Spleen (tissue), 11 donors: ENCODE measurements around the gene OPHN1. TPM values are rescaled to one million over a fixed set of nuclear protein-coding genes. Genes with fewer than 3 reads are reported as not detected.

Experiments
- DNase-seq: peaks from one replicate; pipeline ENCODE4 v3.0.0-alpha.2; 2020
- H3K27ac ChIP-seq, 8 donors: fragments of 200-600 bp; sonication (generic) in 7 of 8; 1 replicate in 4 of 8; 2 replicates in 4 of 8; pipeline versions ENCODE4 v1.5.0 to v1.8.0; 2016 to 2021; ENCODE audit warnings: inconsistent platforms in 4 of 8, mild to moderate bottlenecking in 4 of 8, moderate library complexity in 1 of 8
- H3K27me3 ChIP-seq, 7 donors: fragments of 200-600 bp; sonication (generic) in 6 of 7; replicated peaks in 1 of 7; 1 replicate in 4 of 7; 2 replicates in 3 of 7; pipeline versions ENCODE4 v1.5.0 to v1.8.0; 2016 to 2021; ENCODE audit warnings: inconsistent platforms in 3 of 7, mild to moderate bottlenecking in 1 of 7
- H3K36me3 ChIP-seq, 6 donors: fragments of 200-600 bp; sonication (generic) in 5 of 6; 1 replicate in 4 of 6; 2 replicates in 2 of 6; pipeline versions ENCODE4 v1.5.0 to v1.8.0; 2016 to 2021; ENCODE audit warnings: inconsistent platforms in 2 of 6
- H3K4me1 ChIP-seq, 6 donors: fragments of 200-600 bp; sonication (generic) in 5 of 6; 1 replicate in 3 of 6; 2 replicates in 3 of 6; pipeline versions ENCODE4 v1.5.0 to v1.8.0; 2016 to 2021; ENCODE audit warnings: inconsistent platforms in 3 of 6
- H3K4me3 ChIP-seq, 8 donors: fragments of 200-600 bp; sonication (generic) in 7 of 8; 1 replicate in 4 of 8; 2 replicates in 4 of 8; pipeline versions ENCODE4 v1.5.0 to v1.8.0; 2016 to 2021; ENCODE audit warnings: inconsistent platforms in 4 of 8, mild to moderate bottlenecking in 4 of 8, moderate library complexity in 2 of 8
- H3K9me3 ChIP-seq, 8 donors: fragments of 200-600 bp; sonication (generic) in 7 of 8; 1 replicate in 4 of 8; 2 replicates in 4 of 8; pipeline versions ENCODE4 v1.5.0 to v1.8.0; 2016 to 2021; ENCODE audit warnings: inconsistent platforms in 4 of 8
- CTCF ChIP-seq, 11 experiments: fragments of 200-600 bp in 7 of 11; fragments of 450-650 bp in 4 of 11; sonication (generic) in 4 of 11; IDR thresholded peaks in 8 of 11; conservative IDR thresholded peaks in 3 of 11; 1 replicate in 7 of 11; 2 replicates in 4 of 11; pipeline versions ENCODE4 v1.4.0 to v1.8.0; 2016 to 2021; ENCODE audit warnings: antibody characterized with exemption in 11 of 11, inconsistent platforms in 4 of 11, mild to moderate bottlenecking in 1 of 11
- POLR2A ChIP-seq, 3 donors: fragments of 450-650 bp; IDR thresholded peaks; one replicate each; pipeline ENCODE4 v1.5.1; 2017; ENCODE audit warnings: antibody characterized with exemption in 3 of 3, mild to moderate bottlenecking in 1 of 3
- POLR2AphosphoS5 ChIP-seq, 3 donors: sonication (generic); formaldehyde crosslinking; IDR thresholded peaks; one replicate each; pipeline ENCODE4 v1.5.1; 2017; ENCODE audit warnings: antibody characterized with exemption in 3 of 3
- WGBS, 5 donors: extraction: QIAGEN DNeasy Blood & Tissue Kit in 3 of 5; methylation state at CpG; one replicate each; pipeline versions ENCODE4 v1.1.5 to v1.1.7; 2013 to 2018; 5-methylcytosine and 5-hydroxymethylcytosine counted together
- intact Hi-C: fragments of 100-400 bp; cut with DNase I; formaldehyde crosslinking; loops from one replicate; pipeline ENCODE4 v1.15.0; 2023; ENCODE audit warnings: low total_unique reads
- polyA plus RNA-seq, 3 donors: library from polyadenylated mRNA; stranded (reverse); fragments of 200-250 nt; gene quantifications; one replicate each; pipeline ENCODE4 v1.2.1, GENCODE V29; 2013
- total RNA-seq, 7 donors: library from RNA; depleted of rRNA in 3 of 7; stranded (reverse); fragments of >200 nt in 3 of 7; fragmentation: NEBNext Ultra II Directional in 4 of 7; extraction: Animal tissue kit (Norgen Biotek cat#: 25700) in 4 of 7; gene quantifications; one replicate each; pipeline versions ENCODE4 v1.1.0 to v1.2.1, GENCODE V29; 2016 to 2021
- donor health status: healthy with polysubstance abuse.
- donor health status: DM: no; HTN: no; CAD: no; lungs with moderate emphysema.
- donor health status: DM: no; HTN: no; CAD: no.
- donor health status: Bipolar disorder and iron deficiency.
- donor health status: healthy.
- donor health status: DM: no; HTN: no; CAD: no.
- donor health status: DM: yes; HTN: yes; CAD: no.

Gene OPHN1
- total and polyA plus RNA-seq, 10 donors: 0.20 to 4.6 (median 3.1) TPM

- WGBS, 5 donors: 67 to 78% (median 74%) methylated on average over 4 of the region's 4 CpGs
- H3K9me3 ChIP-seq: no peaks in the 10 kb centered on the region
- no peak for DNase-seq
- no peaks in the 10 kb centered on the region for H3K36me3 ChIP-seq
- peaks cover 0 to 6% (median 0%) of the 10 kb centered on the region in 7 donors for H3K27me3 ChIP-seq
- no peak overlapping the region for H3K27ac ChIP-seq
- no peak overlapping the region for H3K4me3 ChIP-seq
- TF ChIP-seq POLR2AphosphoS5 (IDR thresholded peaks at IDR 0.05): no peak
- TF ChIP-seq POLR2A (IDR thresholded peaks at IDR 0.05): no peak
- TF ChIP-seq CTCF (IDR thresholded peaks at IDR 0.05 in 8 of 11, conservative IDR thresholded peaks at IDR 0.05 in 3 of 11): no peak
- H3K4me1 ChIP-seq: no peaks in the 10 kb centered on the region
- intact Hi-C loops: no loop called here
These were observed 77.7 kb downstream of the OPHN1 start for GRCh38 chrX:68355629-68355920.

GRCh38 chrX:68354879-68355628 is 78.2 kb downstream of the OPHN1 start:
- Histone ChIP-seq H3K4me1 (no peaks in the 10 kb centered on the region), H3K27me3 (peaks cover 0 to 6% (median 0%) of the 10 kb centered on the region in 7 donors), H3K27ac (no peak overlapping the region), H3K4me3 (no peak overlapping the region), H3K36me3 (no peaks in the 10 kb centered on the region), H3K9me3 (no peaks in the 10 kb centered on the region)
- no peak for DNase-seq
- 34 to 56% (median 51%) methylated on average over 3 of the region's 3 CpGs for WGBS, 5 donors
- intact Hi-C loops: no loop called here
- TF ChIP-seq POLR2AphosphoS5 (IDR thresholded peaks at IDR 0.05): no peak

GRCh38 chrX:68345025-68345424 is 88.3 kb downstream of the OPHN1 start:
- 10 to 26% (median 15%) methylated on average over 1 of the region's 1 CpG for WGBS, 5 donors
- H3K4me3 ChIP-seq: no peak overlapping the region
- H3K9me3 ChIP-seq: no peaks in the 10 kb centered on the region

GRCh38 chrX:68343551-68343950 is 89.7 kb downstream of the OPHN1 start:
- no peaks in the 10 kb centered on the region for H3K27me3 ChIP-seq
- H3K9me3 ChIP-seq: no peaks in the 10 kb centered on the region
- TF ChIP-seq CTCF (IDR thresholded peaks at IDR 0.05 in 8 of 11, conservative IDR thresholded peaks at IDR 0.05 in 3 of 11) (no peak), POLR2A (IDR thresholded peaks at IDR 0.05) (no peak), POLR2AphosphoS5 (IDR thresholded peaks at IDR 0.05) (no peak)
- WGBS, 5 donors: 79 to 94% (median 88%) methylated on average over 3 of the region's 3 CpGs
- H3K4me1 ChIP-seq: no peaks in the 10 kb centered on the region
- no peak overlapping the region for H3K4me3 ChIP-seq
- no peak for DNase-seq
- H3K36me3 ChIP-seq: no peaks in the 10 kb centered on the region
- intact Hi-C loops: no loop called here
- no peak overlapping the region for H3K27ac ChIP-seq

More at GRCh38 chrX:68345025-68345424, 88.3 kb downstream of the OPHN1 start:
- TF ChIP-seq POLR2AphosphoS5 (IDR thresholded peaks at IDR 0.05) (no peak), CTCF (IDR thresholded peaks at IDR 0.05 in 8 of 11, conservative IDR thresholded peaks at IDR 0.05 in 3 of 11) (no peak), POLR2A (IDR thresholded peaks at IDR 0.05) (no peak)
- H3K27me3 ChIP-seq: no peaks in the 10 kb centered on the region
- DNase-seq: no peak
- no peaks in the 10 kb centered on the region for H3K4me1 ChIP-seq
- H3K36me3 ChIP-seq: no peaks in the 10 kb centered on the region
- intact Hi-C loops: no loop called here
- H3K27ac ChIP-seq: no peak overlapping the region
